HepG2 (cell line): ENCODE data around the gene NDUFV1. TPM values are rescaled to one million over a fixed set of nuclear protein-coding genes. Genes with fewer than 3 reads are reported as not detected.
A peak's percentile ranks its signal among the peaks of the same experiment; 100 is the strongest.

Source experiments
- ATAC-seq: fragments of 200-7000 bp; cut with Tn5 transposase; 3 replicates; pipeline ENCODE4 v1.9.1; 2020; ENCODE audit warnings: mild to moderate bottlenecking, moderate library complexity
- BruUV-seq: library from RNA; stranded (reverse); fragments of 400-500 nt; replicated peaks from 2 replicates; lab custom pipeline; 2021; lab: Mats Ljungman, UMichigan
- CTCF ChIA-PET: fragments of 300-600 bp; formaldehyde crosslinking; extraction: SDS; loops from one replicate; lab custom pipeline; 2021; ENCODE audit warnings: low total read pairs, inconsistent platforms, low intra/inter-chr PET ratio; lab: Yijun Ruan, JAX
- POLR2A ChIA-PET: fragments of 350-600 bp; sonication (Branson Sonifier 250); formaldehyde crosslinking; loops from one replicate; lab custom pipeline; 2020; ENCODE audit warnings: antibody characterized with exemption, inconsistent platforms; lab: Yijun Ruan, JAX
- DNase-seq: peaks from one replicate; pipeline ENCODE4 v3.0.0-alpha.2; 2015; ENCODE audit warnings: low spot score
- FAIRE-seq: peaks from 3 replicates; lab custom pipeline; 2011; peaks lifted over from hg19 to GRCh38; lab: Jason Lieb, UNC
- H2AFZ ChIP-seq: one replicate; pipeline ENCODE4 v1.6.1; 2011; ENCODE audit warnings: low read length, inconsistent platforms
- H3K27ac ChIP-seq: fragments of 300-600 bp; 3 replicates; pipeline ENCODE4 v1.8.0; 2011; ENCODE audit warnings: mixed run types, mild to moderate bottlenecking, mixed read lengths, low read length, inconsistent platforms; ENCODE audit not compliant: insufficient read depth; ENCODE audit errors: extremely low read length
- H3K27me3 ChIP-seq, 2 experiments: fragments of 200-600 bp in 1 of 2; 2 replicates in 1 of 2; 3 replicates in 1 of 2; pipeline versions ENCODE4 v1.6.0 to v1.8.0; 2011; ENCODE audit warnings: low read length in 2 of 2, mild to moderate bottlenecking in 2 of 2, moderate library complexity in 2 of 2, inconsistent platforms in 1 of 2; ENCODE audit not compliant: insufficient read depth in 2 of 2, control insufficient read depth in 1 of 2
- H3K36me3 ChIP-seq, 2 experiments: fragments of 200-600 bp in 1 of 2; replicated peaks in 1 of 2; 2 replicates in 1 of 2; 3 replicates in 1 of 2; pipeline versions ENCODE4 v1.5.1 to v1.8.0; 2011; ENCODE audit warnings: low read length in 2 of 2, inconsistent platforms in 1 of 2; ENCODE audit not compliant: insufficient read depth in 2 of 2, control insufficient read depth in 1 of 2
- H3K4me1 ChIP-seq: 2 replicates; pipeline ENCODE4 v1.5.1; 2012; ENCODE audit warnings: low read length, inconsistent platforms; ENCODE audit not compliant: insufficient read depth
- H3K4me2 ChIP-seq: 2 replicates; pipeline ENCODE4 v1.6.0; 2011; ENCODE audit warnings: low read depth, low read length, inconsistent platforms
- H3K4me3 ChIP-seq, 3 experiments: fragments of 200-600 bp in 1 of 3; sonication (generic), shearing (Covaris generic) in 1 of 3; replicated peaks in 1 of 3; 2 replicates each; pipeline ENCODE4 v1.5.1; 2011 to 2016; ENCODE audit warnings: low read length in 3 of 3, inconsistent platforms in 2 of 3, low read depth in 2 of 3, mild to moderate bottlenecking in 2 of 3, control low read depth in 1 of 3, mixed read lengths in 1 of 3; ENCODE audit not compliant: insufficient read depth in 1 of 3
- H3K79me2 ChIP-seq: one replicate; pipeline ENCODE4 v1.6.1; 2011; ENCODE audit warnings: low read length, inconsistent platforms; ENCODE audit not compliant: insufficient read depth
- H3K9ac ChIP-seq: 2 replicates; pipeline ENCODE4 v1.6.0; 2011; ENCODE audit warnings: mild to moderate bottlenecking, low read depth, low read length, inconsistent platforms; ENCODE audit not compliant: insufficient read depth
- H3K9me3 ChIP-seq: 2 replicates; pipeline ENCODE4 v1.5.1; 2012; ENCODE audit warnings: mild to moderate bottlenecking, low read length
- H4K20me1 ChIP-seq: 2 replicates; pipeline ENCODE4 v1.6.0; 2011; ENCODE audit warnings: inconsistent platforms, mild to moderate bottlenecking, low read length, moderate library complexity; ENCODE audit not compliant: insufficient read depth
- ATF7 ChIP-seq, 2 experiments: fragments of 450-650 bp in 1 of 2; sonication (generic) in 1 of 2; formaldehyde crosslinking in 1 of 2; IDR thresholded peaks; 2 replicates each; pipeline versions ENCODE4 v1.4.0 to v1.6.1; 2016 to 2020; ENCODE audit warnings: antibody characterized with exemption in 1 of 2, mild to moderate bottlenecking in 1 of 2, missing genetic modification reagents in 1 of 2
- GTF3A ChIP-seq: sonication (generic); formaldehyde crosslinking; conservative IDR thresholded peaks from 2 replicates; pipeline ENCODE4 v1.4.0; 2020; ENCODE audit warnings: mild to moderate bottlenecking, missing genetic modification reagents
- SALL2 ChIP-seq: sonication (generic); formaldehyde crosslinking; IDR thresholded peaks from 2 replicates; pipeline ENCODE4 v1.8.1; 2023; ENCODE audit warnings: mild to moderate bottlenecking, missing genetic modification reagents, inconsistent platforms
- TEAD2 ChIP-seq: sonication (generic); formaldehyde crosslinking; IDR thresholded peaks from 2 replicates; pipeline ENCODE4 v1.9.0; 2021; ENCODE audit warnings: missing genetic modification reagents
- WGBS: methylation state at CpG from one replicate; pipeline ENCODE4 v1.1.6; 2017; ENCODE audit warnings: low lambda C conversion rate; 5-methylcytosine and 5-hydroxymethylcytosine counted together
- in situ Hi-C: cut with HindIII; loops from 2 replicates; pipeline ENCODE4 v1.10.0; 2017; ENCODE audit warnings: low pct_unique_long_range_greater_than_20kb; ENCODE audit not compliant: extremely low pct_ligation_motif_present
- intact Hi-C: fragments of 100-400 bp; cut with micrococcal nuclease; formaldehyde crosslinking; loops from one replicate; pipeline ENCODE4 v1.10.0; 2022; ENCODE audit not compliant: unreplicated experiment
- polyA plus RNA-seq, 8 experiments: library from polyadenylated mRNA; depleted of rRNA in 3 of 8; stranded (reverse) in 7 of 8; unstranded in 1 of 8; fragments of >200 nt; fragmentation: Illumina TruSeq in 4 of 8; extraction: Trizol in 4 of 8; gene quantifications; 2 replicates each; pipeline versions ENCODE4 v1.2.1 to v1.2.3, GENCODE V29; 2011 to 2016; ENCODE audit warnings: low read depth in 4 of 8, missing spikeins in 1 of 8, mixed read lengths in 1 of 8; ENCODE audit not compliant: insufficient read depth in 1 of 8
- total RNA-seq, 5 experiments: library from RNA; depleted of rRNA; stranded (reverse); fragments of >200 nt; fragmentation: Illumina TruSeq; extraction: Trizol; gene quantifications; 2 replicates each; pipeline ENCODE4 v1.2.3, GENCODE V29; 2016; ENCODE audit warnings: low read depth in 1 of 5
- TF ChIP-seq, protein P1 (sequence below): sonication (generic); formaldehyde crosslinking; IDR thresholded peaks from 2 replicates; pipeline ENCODE4 v1.9.0; 2021; ENCODE audit warnings: mild to moderate bottlenecking, missing genetic modification reagents
- TF ChIP-seq, protein P2 (sequence below): fragments of 450-650 bp; IDR thresholded peaks from 2 replicates; pipeline ENCODE4 v1.6.1; 2017
- TF ChIP-seq, protein P3 (sequence below): IDR thresholded peaks from 2 replicates; pipeline ENCODE4 v1.6.1; 2018; ENCODE audit warnings: missing genetic modification reagents

The NDUFV1 gene
- total and polyA plus RNA-seq, 2 of the 13 experiments (the other 11 are each of a cell fraction or from before 2014, with no cell fraction given): 88.9 to 137 TPM

DNA sequence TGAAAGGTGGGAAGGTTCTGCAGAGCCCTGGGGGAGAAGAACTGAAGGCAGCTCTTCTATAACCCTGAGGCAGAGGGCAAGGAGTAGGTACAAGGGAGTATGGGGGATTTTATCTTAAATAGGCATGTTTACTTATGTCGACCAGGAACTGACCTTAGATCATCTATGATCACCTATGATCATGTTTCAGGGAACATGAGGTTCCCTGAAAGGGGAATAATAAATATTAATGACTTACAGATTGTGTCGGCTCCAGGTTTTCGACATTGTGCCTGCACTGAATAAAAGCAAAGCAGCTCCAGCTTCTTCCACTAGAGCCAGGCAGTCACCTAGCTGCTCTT lies 13.2 kb upstream of the NDUFV1 start:
- 33% methylated on average over 3 of the region's 3 CpGs for WGBS
- H3K79me2 ChIP-seq: no peaks in the 10 kb centered on the region
- BruUV-seq: no TSS peak
- no peaks in the 10 kb centered on the region for H3K9me3 ChIP-seq
- in situ Hi-C loops: no loop called here
- no peaks in the 10 kb centered on the region for H3K36me3 ChIP-seq
- FAIRE-seq (no peak), ATAC-seq (peak; percentile 49), DNase-seq (no peak)
- no peaks in the 10 kb centered on the region; a peak in 1 of 5 replicates for H3K27me3 ChIP-seq
- H3K27ac ChIP-seq: no peak overlapping the region
- H4K20me1 ChIP-seq: no peaks in the 10 kb centered on the region
- H3K4me2 ChIP-seq: peak overlapping the region; percentile 49
- TF ChIP-seq GTF3A (CRISPR knock-in tag): no peak
- TF ChIP-seq, protein P1, sequence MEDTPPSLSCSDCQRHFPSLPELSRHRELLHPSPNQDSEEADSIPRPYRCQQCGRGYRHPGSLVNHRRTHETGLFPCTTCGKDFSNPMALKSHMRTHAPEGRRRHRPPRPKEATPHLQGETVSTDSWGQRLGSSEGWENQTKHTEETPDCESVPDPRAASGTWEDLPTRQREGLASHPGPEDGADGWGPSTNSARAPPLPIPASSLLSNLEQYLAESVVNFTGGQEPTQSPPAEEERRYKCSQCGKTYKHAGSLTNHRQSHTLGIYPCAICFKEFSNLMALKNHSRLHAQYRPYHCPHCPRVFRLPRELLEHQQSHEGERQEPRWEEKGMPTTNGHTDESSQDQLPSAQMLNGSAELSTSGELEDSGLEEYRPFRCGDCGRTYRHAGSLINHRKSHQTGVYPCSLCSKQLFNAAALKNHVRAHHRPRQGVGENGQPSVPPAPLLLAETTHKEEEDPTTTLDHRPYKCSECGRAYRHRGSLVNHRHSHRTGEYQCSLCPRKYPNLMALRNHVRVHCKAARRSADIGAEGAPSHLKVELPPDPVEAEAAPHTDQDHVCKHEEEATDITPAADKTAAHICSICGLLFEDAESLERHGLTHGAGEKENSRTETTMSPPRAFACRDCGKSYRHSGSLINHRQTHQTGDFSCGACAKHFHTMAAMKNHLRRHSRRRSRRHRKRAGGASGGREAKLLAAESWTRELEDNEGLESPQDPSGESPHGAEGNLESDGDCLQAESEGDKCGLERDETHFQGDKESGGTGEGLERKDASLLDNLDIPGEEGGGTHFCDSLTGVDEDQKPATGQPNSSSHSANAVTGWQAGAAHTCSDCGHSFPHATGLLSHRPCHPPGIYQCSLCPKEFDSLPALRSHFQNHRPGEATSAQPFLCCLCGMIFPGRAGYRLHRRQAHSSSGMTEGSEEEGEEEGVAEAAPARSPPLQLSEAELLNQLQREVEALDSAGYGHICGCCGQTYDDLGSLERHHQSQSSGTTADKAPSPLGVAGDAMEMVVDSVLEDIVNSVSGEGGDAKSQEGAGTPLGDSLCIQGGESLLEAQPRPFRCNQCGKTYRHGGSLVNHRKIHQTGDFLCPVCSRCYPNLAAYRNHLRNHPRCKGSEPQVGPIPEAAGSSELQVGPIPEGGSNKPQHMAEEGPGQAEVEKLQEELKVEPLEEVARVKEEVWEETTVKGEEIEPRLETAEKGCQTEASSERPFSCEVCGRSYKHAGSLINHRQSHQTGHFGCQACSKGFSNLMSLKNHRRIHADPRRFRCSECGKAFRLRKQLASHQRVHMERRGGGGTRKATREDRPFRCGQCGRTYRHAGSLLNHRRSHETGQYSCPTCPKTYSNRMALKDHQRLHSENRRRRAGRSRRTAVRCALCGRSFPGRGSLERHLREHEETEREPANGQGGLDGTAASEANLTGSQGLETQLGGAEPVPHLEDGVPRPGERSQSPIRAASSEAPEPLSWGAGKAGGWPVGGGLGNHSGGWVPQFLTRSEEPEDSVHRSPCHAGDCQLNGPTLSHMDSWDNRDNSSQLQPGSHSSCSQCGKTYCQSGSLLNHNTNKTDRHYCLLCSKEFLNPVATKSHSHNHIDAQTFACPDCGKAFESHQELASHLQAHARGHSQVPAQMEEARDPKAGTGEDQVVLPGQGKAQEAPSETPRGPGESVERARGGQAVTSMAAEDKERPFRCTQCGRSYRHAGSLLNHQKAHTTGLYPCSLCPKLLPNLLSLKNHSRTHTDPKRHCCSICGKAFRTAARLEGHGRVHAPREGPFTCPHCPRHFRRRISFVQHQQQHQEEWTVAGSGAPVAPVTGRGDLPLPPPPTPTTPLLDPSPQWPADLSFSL: no peak
- TF ChIP-seq, protein P2, sequence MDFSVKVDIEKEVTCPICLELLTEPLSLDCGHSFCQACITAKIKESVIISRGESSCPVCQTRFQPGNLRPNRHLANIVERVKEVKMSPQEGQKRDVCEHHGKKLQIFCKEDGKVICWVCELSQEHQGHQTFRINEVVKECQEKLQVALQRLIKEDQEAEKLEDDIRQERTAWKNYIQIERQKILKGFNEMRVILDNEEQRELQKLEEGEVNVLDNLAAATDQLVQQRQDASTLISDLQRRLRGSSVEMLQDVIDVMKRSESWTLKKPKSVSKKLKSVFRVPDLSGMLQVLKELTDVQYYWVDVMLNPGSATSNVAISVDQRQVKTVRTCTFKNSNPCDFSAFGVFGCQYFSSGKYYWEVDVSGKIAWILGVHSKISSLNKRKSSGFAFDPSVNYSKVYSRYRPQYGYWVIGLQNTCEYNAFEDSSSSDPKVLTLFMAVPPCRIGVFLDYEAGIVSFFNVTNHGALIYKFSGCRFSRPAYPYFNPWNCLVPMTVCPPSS: no peak
- TF ChIP-seq TEAD2 (CRISPR knock-in tag): no peak
- no peak for TF ChIP-seq ATF7 (IDR thresholded peaks at IDR 0.05)
- TF ChIP-seq ATF7 (CRISPR knock-in tag; IDR thresholded peaks at IDR 0.05): no peak
- TF ChIP-seq SALL2 (CRISPR knock-in tag): no peak
- TF ChIP-seq, protein P3, sequence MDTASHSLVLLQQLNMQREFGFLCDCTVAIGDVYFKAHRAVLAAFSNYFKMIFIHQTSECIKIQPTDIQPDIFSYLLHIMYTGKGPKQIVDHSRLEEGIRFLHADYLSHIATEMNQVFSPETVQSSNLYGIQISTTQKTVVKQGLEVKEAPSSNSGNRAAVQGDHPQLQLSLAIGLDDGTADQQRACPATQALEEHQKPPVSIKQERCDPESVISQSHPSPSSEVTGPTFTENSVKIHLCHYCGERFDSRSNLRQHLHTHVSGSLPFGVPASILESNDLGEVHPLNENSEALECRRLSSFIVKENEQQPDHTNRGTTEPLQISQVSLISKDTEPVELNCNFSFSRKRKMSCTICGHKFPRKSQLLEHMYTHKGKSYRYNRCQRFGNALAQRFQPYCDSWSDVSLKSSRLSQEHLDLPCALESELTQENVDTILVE (CRISPR knock-in tag): no peak
- intact Hi-C loops: no loop called here
- CTCF ChIA-PET: no interaction called here
- peaks cover 15% of the 10 kb centered on the region for H3K4me1 ChIP-seq
- POLR2A ChIA-PET: interaction anchor here (1.1 kb wide), 1 partner anchor 13 kb away, joined by 4 read pairs; no protein-coding TSS in a partner anchor
- H2AFZ ChIP-seq: no peak overlapping the region
- H3K4me3 ChIP-seq: no peak overlapping the region
- no peak overlapping the region for H3K9ac ChIP-seq
